Hepatocyte (in vitro differentiated cells): ENCODE results near the gene NOD1. TPM values are rescaled to one million over a fixed set of nuclear protein-coding genes. Genes with fewer than 3 reads are reported as not detected.

Experiments used
- DNase-seq: peaks from one replicate; pipeline ENCODE4 v3.0.0-alpha.2; 2016; ENCODE audit warnings: low spot score
- H2AFZ ChIP-seq: fragments of 200-600 bp; sonication (generic); 2 replicates; pipeline ENCODE4 v1.6.0; 2016; ENCODE audit warnings: antibody characterized with exemption, mild to moderate bottlenecking
- H3K27ac ChIP-seq: fragments of 200-600 bp; sonication (generic); 2 replicates; pipeline ENCODE4 v1.5.1; 2016; ENCODE audit warnings: mild to moderate bottlenecking
- H3K27me3 ChIP-seq: fragments of 200-600 bp; sonication (generic); 2 replicates; pipeline ENCODE4 v1.6.1; 2016
- H3K36me3 ChIP-seq: fragments of 200-600 bp; sonication (generic); replicated peaks from 2 replicates; pipeline ENCODE4 v1.5.1; 2016; ENCODE audit warnings: low read depth; ENCODE audit not compliant: insufficient read depth
- H3K4me1 ChIP-seq: fragments of 200-600 bp; sonication (generic); 2 replicates; pipeline ENCODE4 v1.5.1; 2016; ENCODE audit warnings: mild to moderate bottlenecking, moderate library complexity; ENCODE audit not compliant: insufficient read depth
- H3K4me2 ChIP-seq: fragments of 200-600 bp; sonication (generic); 2 replicates; pipeline ENCODE4 v1.6.0; 2016
- H3K4me3 ChIP-seq: fragments of 200-600 bp; sonication (generic); 2 replicates; pipeline ENCODE4 v1.5.1; 2016; ENCODE audit warnings: mild to moderate bottlenecking
- H3K79me2 ChIP-seq: fragments of 200-600 bp; sonication (generic); 2 replicates; pipeline ENCODE4 v1.6.0; 2017; ENCODE audit warnings: mild to moderate bottlenecking
- H3K9me2 ChIP-seq: fragments of 200-600 bp; sonication (generic); replicated peaks from 2 replicates; pipeline ENCODE4 v1.6.0; 2017; ENCODE audit warnings: mild to moderate bottlenecking; ENCODE audit not compliant: insufficient read depth
- H3K9me3 ChIP-seq: fragments of 200-600 bp; sonication (generic); 2 replicates; pipeline ENCODE4 v1.5.1; 2016; ENCODE audit warnings: low read depth, mild to moderate bottlenecking
- H4K20me1 ChIP-seq: fragments of 200-600 bp; sonication (generic); 2 replicates; pipeline ENCODE4 v1.6.0; 2016; ENCODE audit warnings: mild to moderate bottlenecking; ENCODE audit not compliant: insufficient read depth, poor library complexity, severe bottlenecking
- EZH2 ChIP-seq: fragments of 200-600 bp; sonication (generic); IDR thresholded peaks from 2 replicates; pipeline ENCODE4 v1.6.1; 2016; ENCODE audit warnings: antibody characterized with exemption, mild to moderate bottlenecking, borderline replicate concordance
- EZH2phosphoT487 ChIP-seq: fragments of 200-600 bp; sonication (generic); IDR thresholded peaks from one replicate; pipeline ENCODE4 v1.6.1; 2018; ENCODE audit warnings: antibody characterized with exemption, mild to moderate bottlenecking, low read depth, moderate library complexity; ENCODE audit not compliant: unreplicated experiment, severe bottlenecking
- WGBS: methylation state at CpG from one replicate; pipeline ENCODE4 v1.1.6; 2016; ENCODE audit warnings: low lambda C conversion rate; ENCODE audit errors: missing lambda C conversion rate; 5-methylcytosine and 5-hydroxymethylcytosine counted together
- polyA plus RNA-seq: library from polyadenylated mRNA; unstranded; fragments of >200 nt; fragmentation: Nextera tagmentation; extraction: Ambion mirVana; gene quantifications from 2 replicates; pipeline ENCODE4 v1.2.1, GENCODE V29; 2016
- total RNA-seq: library from RNA; depleted of rRNA; stranded (reverse); fragments of >200 nt; gene quantifications from 2 replicates; pipeline ENCODE4 v1.2.3, GENCODE V29; 2014
- TF ChIP-seq, protein P1 (sequence below): fragments of 200-600 bp; sonication (generic); IDR thresholded peaks from 2 replicates; pipeline ENCODE4 v1.5.1; 2016; ENCODE audit warnings: antibody characterized with exemption, mild to moderate bottlenecking; ENCODE audit not compliant: poor library complexity

The NOD1 gene
- total and polyA plus RNA-seq, 2 experiments from 2014 or later: 3.0 to 6.1 TPM

DNA sequence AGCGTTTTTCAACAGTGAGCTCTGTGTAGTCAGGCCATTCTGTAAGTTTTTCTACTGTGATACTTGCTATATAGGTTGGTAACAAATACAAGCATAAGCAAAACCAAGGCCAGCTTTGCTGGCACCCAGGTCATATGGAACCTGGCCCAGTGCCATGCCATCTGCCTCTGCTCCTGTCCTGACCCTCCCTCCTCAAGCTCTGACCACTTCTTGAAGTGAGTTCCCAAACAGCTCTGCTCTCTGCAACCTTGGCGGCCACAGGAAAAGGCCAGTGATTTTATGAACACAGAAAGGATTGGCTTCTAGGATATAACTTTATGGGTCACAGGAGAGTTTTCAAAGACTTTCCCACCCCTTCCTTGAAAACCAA is 12.8 kb downstream of the NOD1 start:
- TF ChIP-seq EZH2 (no peak), EZH2phosphoT487 (no peak)
- TF ChIP-seq, protein P1, sequence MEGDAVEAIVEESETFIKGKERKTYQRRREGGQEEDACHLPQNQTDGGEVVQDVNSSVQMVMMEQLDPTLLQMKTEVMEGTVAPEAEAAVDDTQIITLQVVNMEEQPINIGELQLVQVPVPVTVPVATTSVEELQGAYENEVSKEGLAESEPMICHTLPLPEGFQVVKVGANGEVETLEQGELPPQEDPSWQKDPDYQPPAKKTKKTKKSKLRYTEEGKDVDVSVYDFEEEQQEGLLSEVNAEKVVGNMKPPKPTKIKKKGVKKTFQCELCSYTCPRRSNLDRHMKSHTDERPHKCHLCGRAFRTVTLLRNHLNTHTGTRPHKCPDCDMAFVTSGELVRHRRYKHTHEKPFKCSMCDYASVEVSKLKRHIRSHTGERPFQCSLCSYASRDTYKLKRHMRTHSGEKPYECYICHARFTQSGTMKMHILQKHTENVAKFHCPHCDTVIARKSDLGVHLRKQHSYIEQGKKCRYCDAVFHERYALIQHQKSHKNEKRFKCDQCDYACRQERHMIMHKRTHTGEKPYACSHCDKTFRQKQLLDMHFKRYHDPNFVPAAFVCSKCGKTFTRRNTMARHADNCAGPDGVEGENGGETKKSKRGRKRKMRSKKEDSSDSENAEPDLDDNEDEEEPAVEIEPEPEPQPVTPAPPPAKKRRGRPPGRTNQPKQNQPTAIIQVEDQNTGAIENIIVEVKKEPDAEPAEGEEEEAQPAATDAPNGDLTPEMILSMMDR: no peak
- no peak overlapping the region for H3K4me2 ChIP-seq
- no peak for DNase-seq
- H2AFZ ChIP-seq: no peak overlapping the region
- peak overlapping the region; percentile 57 for H3K27ac ChIP-seq
- H3K27me3 ChIP-seq: no peaks in the 10 kb centered on the region
- H3K4me1 ChIP-seq: peaks cover 26% of the 10 kb centered on the region
- H3K9me3 ChIP-seq: no peaks in the 10 kb centered on the region
- no peaks in the 10 kb centered on the region for H4K20me1 ChIP-seq
- peaks cover 4% of the 10 kb centered on the region for H3K79me2 ChIP-seq
- 68% methylated on average over 2 of the region's 2 CpGs for WGBS
- H3K4me3 ChIP-seq: no peak overlapping the region
- H3K36me3 ChIP-seq: no peaks in the 10 kb centered on the region
- H3K9me2 ChIP-seq: no peaks in the 10 kb centered on the region

DNA sequence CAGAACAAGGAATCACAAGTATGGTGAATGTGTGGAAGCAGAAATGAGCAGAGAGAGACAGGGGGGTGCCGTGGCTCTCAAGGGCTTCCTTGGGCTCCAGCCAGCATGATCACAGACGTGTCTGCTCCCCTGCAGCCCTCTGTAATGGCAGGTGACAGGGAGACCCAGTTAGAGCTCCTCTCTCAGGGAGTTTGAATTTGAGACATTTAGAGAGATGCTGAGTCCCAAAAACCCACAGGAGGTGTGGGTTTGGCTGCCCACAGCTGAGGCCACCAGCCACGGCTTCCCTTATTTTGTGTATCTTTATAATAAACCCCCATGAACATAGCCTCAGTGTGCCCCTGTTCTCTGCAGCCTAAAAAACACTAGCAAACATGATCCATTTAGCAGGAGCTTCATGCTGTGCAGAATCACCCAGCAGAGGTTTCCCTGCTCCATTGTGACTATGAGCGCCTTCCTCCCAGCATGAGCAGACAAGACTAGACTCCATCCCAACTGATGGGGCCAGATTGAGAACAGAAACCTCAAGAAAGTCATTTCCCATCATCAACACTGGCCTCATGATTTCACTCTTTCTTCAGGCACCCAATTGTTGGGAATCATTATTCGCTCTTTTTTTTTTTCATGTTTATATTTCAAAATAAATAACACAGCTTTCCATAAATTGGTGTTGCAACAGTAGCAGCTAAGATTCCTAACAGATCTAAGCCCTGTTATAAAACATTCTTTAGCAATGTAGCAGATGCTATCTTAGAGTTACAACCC is 13.4 kb downstream of the NOD1 start:
- no peaks in the 10 kb centered on the region for H4K20me1 ChIP-seq
- H3K4me3 ChIP-seq: no peak overlapping the region
- H3K4me2 ChIP-seq: no peak overlapping the region
- no peak for DNase-seq
- no peaks in the 10 kb centered on the region for H3K36me3 ChIP-seq
- no peak overlapping the region for H3K27ac ChIP-seq
- TF ChIP-seq, protein P1: no peak
- TF ChIP-seq EZH2phosphoT487 (no peak), EZH2 (no peak)
- no peaks in the 10 kb centered on the region for H3K9me2 ChIP-seq
- 91% methylated on average over 5 of the region's 5 CpGs for WGBS
- H3K27me3 ChIP-seq: no peaks in the 10 kb centered on the region
- H3K79me2 ChIP-seq: peaks cover 4% of the 10 kb centered on the region
- no peaks in the 10 kb centered on the region for H3K9me3 ChIP-seq
- H2AFZ ChIP-seq: no peak overlapping the region
- H3K4me1 ChIP-seq: peaks cover 27% of the 10 kb centered on the region

- Histone ChIP-seq H3K4me3 (no peak overlapping the region), H3K36me3 (no peaks in the 10 kb centered on the region), H3K27ac (no peak overlapping the region), H4K20me1 (no peaks in the 10 kb centered on the region), H3K4me2 (no peak overlapping the region), H3K27me3 (no peaks in the 10 kb centered on the region), H3K79me2 (peaks cover 4% of the 10 kb centered on the region), H3K9me3 (no peaks in the 10 kb centered on the region), H2AFZ (no peak overlapping the region), H3K4me1 (peaks cover 21% of the 10 kb centered on the region), H3K9me2 (no peaks in the 10 kb centered on the region)
- 84% methylated on average over 5 of the region's 5 CpGs for WGBS
- TF ChIP-seq EZH2phosphoT487 (no peak), EZH2 (no peak)
- TF ChIP-seq, protein P1: no peak
- DNase-seq: no peak
Observed at GRCh38 chr7:30464231-30464671, 14.3 kb downstream of the NOD1 start.
